NCI-H526 treated with DMSO at 0.1 percent for 48 hours (cell line): Measurements from ENCODE around the gene UBA1.
A peak's percentile ranks its signal among the peaks of the same experiment; 100 is the strongest.

Source experiments
- DNase-seq: peaks from one replicate; lab custom pipeline; 2025; lab: John Stamatoyannopoulos, UW

UBA1 gene

GRCh38 chrX:47189906-47190305 lies 3.7 kb upstream of the UBA1 start:
- no peak for DNase-seq

- DNase-seq = peak; percentile 86
These were observed 3.0 kb upstream of the UBA1 start for GRCh38 chrX:47190445-47191269.

GRCh38 chrX:47191331-47191730 lies 2.3 kb upstream of the UBA1 start:
- peak; percentile 72 for DNase-seq

GRCh38 chrX:47191806-47192401 lies 1.7 kb upstream of the UBA1 start:
- DNase-seq = no peak

- no peak for DNase-seq
These were observed 662 bp downstream of the UBA1 start for GRCh38 chrX:47194194-47194787.

GRCh38 chrX:47196098-47196497 lies 2.5 kb downstream of the UBA1 start:
- no peak for DNase-seq

GRCh38 chrX:47197526-47197925 lies 3.9 kb downstream of the UBA1 start:
- no peak for DNase-seq

- DNase-seq = no peak
These were observed 4.5 kb downstream of the UBA1 start for GRCh38 chrX:47198026-47198686.

- DNase-seq = no peak
These were observed 5.1 kb downstream of the UBA1 start for GRCh38 chrX:47198687-47199080.

GRCh38 chrX:47199286-47199685 lies 5.7 kb downstream of the UBA1 start:
- DNase-seq = no peak

GRCh38 chrX:47200385-47201150 lies 6.9 kb downstream of the UBA1 start:
- no peak for DNase-seq

GRCh38 chrX:47201345-47201944 lies 7.8 kb downstream of the UBA1 start:
- no peak for DNase-seq

GRCh38 chrX:47202316-47202715 lies 8.7 kb downstream of the UBA1 start:
- DNase-seq = no peak

GRCh38 chrX:47202877-47203276 lies 9.2 kb downstream of the UBA1 start:
- no peak for DNase-seq

GRCh38 chrX:47204970-47205369 lies 11.3 kb downstream of the UBA1 start:
- no peak for DNase-seq

GRCh38 chrX:47206316-47206715 lies 12.7 kb downstream of the UBA1 start:
- no peak for DNase-seq

- DNase-seq = no peak
These were observed 14.5 kb downstream of the UBA1 start for GRCh38 chrX:47208108-47208507.

GRCh38 chrX:47209508-47210238 lies 16.0 kb downstream of the UBA1 start:
- no peak for DNase-seq

- DNase-seq = no peak
These were observed 17.2 kb downstream of the UBA1 start for GRCh38 chrX:47210661-47211425.
